Activated CD8-positive, alpha-beta memory T cell treated with anti-CD3 and anti-CD28 coated beads, Interleukin-2, amount 50 U/mL, for 48 hours (primary cell): ENCODE measurements around the gene P4HA1.
"Not testable (repeated sequence)": the region's sequence is repeated elsewhere in the genome, so short reads cannot be mapped to it uniquely, and the experiment has no call there.

Source experiments
- DNase-seq: peaks from one replicate; pipeline ENCODE4 v3.0.0-alpha.2; 2020

P4HA1 gene

GRCh38 chr10:73042130-73042529 is 54.5 kb downstream of the P4HA1 start:
- no peak for DNase-seq

DNA sequence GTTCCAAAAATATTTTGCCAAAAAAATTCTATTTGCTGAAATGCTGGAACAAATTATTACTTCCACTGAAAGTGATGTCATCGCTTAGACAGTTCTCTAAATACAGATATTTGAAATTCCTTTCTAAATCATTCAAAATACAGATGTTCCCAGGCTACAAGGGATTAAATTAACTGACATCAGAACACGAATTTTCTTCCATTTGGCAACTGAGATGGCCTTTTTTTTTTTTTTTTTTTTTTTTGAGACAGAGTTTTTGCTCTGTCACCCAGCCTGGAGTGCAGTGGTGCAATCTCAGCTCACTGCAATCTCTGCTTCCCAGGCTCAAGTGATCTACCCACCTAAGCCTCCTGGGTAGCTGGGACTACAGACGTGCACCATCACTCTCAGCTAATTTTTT is 57.0 kb downstream of the P4HA1 start:
- DNase-seq, result no peak

GRCh38 chr10:73036285-73036684 is 60.4 kb downstream of the P4HA1 start:
- not testable (repeated sequence) for DNase-seq

- DNase-seq, result no peak
These were observed 64.1 kb downstream of the P4HA1 start for GRCh38 chr10:73032536-73032935.

- DNase-seq, result not testable (repeated sequence)
These were observed 70.0 kb downstream of the P4HA1 start for GRCh38 chr10:73026623-73027022.

GRCh38 chr10:73023455-73024070 is 73.1 kb downstream of the P4HA1 start:
- not testable (repeated sequence) for DNase-seq

DNA sequence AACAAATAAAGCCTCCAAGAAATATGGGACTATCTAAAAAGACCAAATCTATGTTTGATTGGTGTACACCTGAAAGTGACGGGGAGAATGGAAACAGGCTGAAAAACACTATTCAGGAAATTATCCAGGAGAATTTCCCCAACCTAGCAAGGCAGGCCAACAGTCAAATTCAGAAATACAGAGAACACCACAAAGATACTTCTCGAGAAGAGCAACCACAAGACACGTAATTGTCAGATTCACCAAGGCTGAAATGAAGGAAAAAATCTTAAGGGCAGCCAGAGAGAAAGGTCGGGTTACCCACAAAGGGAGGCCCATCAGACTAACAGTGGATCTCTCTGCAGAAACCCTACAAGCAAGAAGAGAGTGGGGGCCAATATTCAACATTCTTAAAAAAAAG is 73.7 kb downstream of the P4HA1 start:
- DNase-seq, result not testable (repeated sequence)

- not testable (repeated sequence) for DNase-seq
These were observed 75.0 kb downstream of the P4HA1 start for GRCh38 chr10:73021538-73022164.

DNA sequence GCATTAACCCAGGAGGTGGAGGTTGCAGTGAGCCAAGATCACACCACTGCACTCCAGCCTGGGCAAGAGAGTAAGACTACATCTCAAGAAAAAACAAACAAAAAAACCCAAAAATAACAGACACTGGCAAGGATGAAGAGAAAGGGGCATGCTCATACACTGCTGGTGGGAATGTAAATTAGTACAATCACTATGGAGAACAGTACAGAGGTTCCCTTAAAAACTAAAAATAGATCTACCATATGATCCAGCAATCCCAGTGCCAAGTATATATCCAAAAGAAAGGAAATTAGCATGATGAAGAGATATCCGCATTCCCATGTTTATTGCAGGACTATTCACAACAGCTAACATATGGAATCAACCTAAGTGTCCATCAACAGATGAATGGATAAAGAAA is 75.6 kb downstream of the P4HA1 start:
- DNase-seq, result no peak

- DNase-seq, result no peak
These were observed 77.6 kb downstream of the P4HA1 start for GRCh38 chr10:73019100-73019499.

DNA sequence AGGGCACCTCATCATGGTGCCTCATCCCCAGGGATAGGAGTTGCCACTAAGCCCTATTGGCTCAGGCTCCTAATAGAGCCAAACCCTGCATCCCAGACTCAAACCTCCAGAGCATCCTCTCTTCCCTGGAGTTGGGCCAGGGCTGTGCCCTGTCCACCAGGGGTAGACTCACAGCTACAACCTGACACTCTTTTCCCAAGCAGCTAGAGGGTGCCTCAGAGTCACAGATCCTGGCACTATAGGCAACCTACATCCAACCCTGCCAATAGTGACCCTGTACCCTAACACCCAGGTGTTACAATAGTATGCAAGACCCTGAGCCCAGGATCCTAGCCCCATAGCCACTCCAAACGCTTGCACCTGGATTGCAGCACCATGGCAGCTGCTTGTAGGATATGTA is 78.0 kb downstream of the P4HA1 start:
- no peak for DNase-seq

- no peak for DNase-seq
These were observed 78.6 kb downstream of the P4HA1 start for GRCh38 chr10:73017955-73018480.

DNA sequence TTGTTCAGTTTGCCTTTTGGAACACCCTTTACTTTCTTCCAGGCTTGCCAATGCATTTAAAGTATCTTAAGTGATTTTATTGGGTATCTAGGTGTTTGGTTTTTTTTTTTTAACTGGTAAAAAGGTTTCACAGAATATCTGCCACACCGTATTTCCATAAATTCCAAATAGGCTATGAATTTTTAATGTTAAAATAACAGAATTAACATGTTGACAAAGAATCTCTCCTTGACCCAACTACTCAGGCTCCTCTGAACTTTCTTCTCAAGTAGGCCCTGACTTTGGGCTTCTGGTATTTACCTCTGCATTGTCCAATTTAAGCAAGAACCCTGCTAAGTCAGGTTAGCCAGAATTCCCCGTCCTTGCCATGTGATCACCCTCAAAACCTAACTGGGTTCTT is 80.9 kb downstream of the P4HA1 start:
- no peak for DNase-seq

GRCh38 chr10:73003822-73004221 is 92.8 kb downstream of the P4HA1 start:
- DNase-seq, result no peak

DNA sequence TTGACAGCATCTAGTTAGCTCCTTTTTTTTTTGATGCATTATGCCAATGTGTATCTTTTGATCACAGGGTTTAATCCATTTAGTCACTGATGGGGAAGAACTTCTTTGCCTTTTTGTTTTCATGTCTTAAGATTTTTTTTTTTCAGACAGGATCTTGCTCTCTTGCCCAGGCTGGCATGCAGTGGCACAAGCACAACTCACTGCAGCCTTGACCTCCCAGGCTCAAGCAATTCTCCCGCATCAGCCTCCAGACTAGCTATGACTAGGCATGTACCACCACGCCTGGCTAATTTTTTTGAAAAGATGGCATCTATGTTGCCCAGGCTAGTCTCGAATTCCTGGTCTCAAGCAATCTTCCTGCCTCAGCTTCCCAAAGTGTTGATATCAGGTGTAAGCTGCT is 95.7 kb downstream of the P4HA1 start:
- DNase-seq, result no peak

- no peak for DNase-seq
These were observed 99.6 kb downstream of the P4HA1 start for GRCh38 chr10:72997099-72997498.

- DNase-seq, result not testable (repeated sequence)
These were observed 101.2 kb downstream of the P4HA1 start for GRCh38 chr10:72995459-72995858.

DNA sequence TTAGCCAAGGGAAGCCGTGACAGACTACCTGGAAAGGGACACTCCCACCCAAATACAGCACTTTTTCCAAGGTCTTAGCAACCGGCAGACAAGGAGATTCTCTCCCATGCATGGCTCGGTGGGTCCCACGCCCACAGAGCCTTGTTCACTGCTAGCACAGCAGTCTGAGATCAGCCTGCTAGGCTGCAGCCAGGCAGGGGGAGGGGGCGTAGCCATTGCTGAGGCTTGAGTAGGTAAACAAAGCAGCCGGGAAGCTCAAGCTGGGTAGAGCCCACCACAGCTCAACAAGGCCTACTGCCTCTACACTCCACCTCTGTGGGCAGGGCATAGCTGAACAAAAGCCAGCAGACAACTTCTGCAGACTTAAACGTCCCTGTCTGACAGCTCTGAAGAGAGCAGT is 106.9 kb downstream of the P4HA1 start:
- not testable (repeated sequence) for DNase-seq

- DNase-seq, result not testable (repeated sequence)
These were observed 112.0 kb downstream of the P4HA1 start for GRCh38 chr10:72984618-72985017.

DNA sequence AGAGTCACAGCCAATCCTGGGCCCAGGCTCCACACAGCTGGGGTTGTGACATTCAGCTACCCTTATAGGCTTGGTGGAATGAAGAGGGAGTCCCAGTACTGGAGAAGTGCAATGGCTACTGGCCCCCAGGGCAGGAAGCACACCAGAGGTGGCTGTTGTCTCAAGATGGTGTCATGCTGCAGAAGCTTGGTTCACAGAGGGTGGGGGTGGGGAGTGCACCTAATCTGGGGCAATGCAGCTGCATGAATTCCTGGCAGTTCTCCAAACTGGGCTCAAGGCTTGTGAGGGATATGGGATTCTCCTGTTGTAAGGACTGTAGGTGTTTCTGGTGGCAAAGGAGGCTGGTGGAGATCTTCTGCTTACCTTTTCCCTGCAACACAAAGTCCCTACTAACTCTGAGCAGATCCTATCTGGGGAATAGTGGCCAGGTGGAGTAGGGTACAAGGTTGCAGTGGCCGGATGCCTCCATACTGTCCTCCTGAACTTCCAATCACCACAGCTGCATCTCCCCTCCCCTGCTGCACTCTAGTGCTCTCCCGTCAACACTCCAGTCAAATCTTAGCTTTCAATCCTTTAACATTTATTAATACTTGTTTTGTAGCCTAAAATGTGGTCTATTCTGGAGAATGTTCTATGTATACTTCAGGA is 114.7 kb downstream of the P4HA1 start:
- DNase-seq, result no peak

- no peak for DNase-seq
These were observed 115.4 kb downstream of the P4HA1 start for GRCh38 chr10:72981028-72981881.

- DNase-seq, result no peak
These were observed 116.3 kb downstream of the P4HA1 start for GRCh38 chr10:72980348-72980747.

- no peak for DNase-seq
These were observed 117.0 kb downstream of the P4HA1 start for GRCh38 chr10:72979709-72980108.
